ENCODE data around the gene KREMEN1.

Gene KREMEN1

DNA sequence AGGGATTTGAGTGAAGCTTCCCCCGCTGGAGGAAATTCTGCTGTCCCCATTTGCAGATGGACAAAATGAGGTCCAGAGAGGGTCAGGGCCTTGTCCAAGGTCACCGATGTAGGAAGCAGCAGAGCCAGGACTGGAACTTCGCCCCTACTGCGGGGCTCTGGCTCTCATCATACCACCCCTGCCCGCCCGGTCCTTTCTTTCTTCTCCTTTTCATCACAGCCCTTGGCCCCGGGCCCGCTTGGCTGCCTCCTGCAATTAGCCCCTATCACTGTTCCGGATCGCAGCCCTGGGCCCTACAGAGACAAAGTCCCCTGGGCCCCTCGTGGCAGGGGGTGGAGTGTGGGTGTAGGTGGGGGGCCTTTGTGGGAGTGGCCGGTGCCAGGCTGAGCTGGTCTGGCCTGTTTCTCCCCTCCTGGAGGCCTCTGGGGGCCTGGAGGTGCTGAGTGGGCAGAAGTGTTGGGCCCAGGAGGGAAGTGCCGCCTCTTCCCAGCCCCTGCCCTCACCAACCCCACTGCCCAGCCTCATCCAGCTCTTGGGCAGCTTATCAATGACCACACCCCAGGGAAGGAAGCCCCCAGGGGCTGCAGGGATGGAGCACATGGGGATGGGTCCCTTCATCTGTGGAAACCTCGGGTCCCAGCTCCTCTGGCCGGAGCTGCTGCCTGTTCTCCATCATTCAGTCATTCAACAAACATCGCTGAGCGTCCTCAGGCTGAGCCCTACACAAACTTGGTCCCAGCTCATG is 136.2 kb downstream of the KREMEN1 start:
- no peak for DNase-seq

DNA sequence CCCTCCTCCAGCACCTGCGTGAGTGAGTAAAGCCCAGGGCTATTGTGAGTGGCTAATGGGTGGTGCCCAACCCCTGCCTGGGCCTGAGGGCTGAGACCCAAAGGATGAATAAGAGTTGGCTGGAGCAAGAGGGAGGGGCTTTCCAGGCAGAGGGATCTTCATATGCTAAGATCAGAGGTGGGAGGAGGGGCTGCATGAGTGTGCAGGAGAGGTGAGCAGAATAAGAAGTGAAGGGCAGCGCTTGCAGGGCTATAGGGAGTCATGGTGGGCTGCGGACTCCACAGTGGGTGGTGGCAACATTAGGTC is 136.7 kb downstream of the KREMEN1 start:
- DNase-seq: no peak

DNA sequence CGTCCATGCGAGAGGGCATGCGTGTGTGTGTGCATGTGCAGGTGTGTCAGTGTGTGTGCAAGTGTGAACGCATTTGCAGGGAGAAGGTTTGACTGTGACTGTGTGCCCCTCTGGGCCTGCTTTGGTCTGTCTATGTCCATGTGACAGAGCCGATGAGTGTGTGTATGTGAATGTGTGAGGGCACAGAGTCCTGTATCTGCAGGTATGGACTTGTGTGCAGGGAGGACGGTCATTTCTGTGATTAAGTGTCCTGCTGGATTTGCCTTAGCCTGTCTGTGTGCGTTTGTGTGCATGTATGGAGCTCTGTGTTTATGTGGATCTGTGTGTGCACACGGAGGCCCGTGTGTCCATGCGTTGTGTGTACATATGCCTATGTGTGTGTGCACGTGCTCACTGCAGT is 138.2 kb downstream of the KREMEN1 start:
- no peak for DNase-seq

DNA sequence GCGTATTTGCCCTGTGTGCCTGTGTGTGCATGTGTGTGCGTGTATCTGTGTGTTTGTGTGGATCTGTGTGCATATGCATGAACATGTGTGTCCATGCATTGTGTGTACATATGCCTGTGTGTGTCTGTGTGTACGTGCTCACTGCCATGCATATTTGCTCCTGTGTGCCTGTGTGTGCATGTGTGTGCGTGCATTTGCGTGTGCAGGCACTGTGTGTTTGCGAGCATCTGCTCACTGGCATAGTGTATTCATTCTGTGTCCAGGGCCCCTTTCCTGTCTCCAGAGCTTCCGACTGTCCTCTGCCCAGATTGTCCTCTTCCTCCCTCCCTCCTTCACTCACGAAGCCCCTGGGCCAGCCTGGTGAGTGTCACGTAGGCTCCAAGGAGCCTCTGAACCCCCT is 138.6 kb downstream of the KREMEN1 start:
- no peak for DNase-seq

DNA sequence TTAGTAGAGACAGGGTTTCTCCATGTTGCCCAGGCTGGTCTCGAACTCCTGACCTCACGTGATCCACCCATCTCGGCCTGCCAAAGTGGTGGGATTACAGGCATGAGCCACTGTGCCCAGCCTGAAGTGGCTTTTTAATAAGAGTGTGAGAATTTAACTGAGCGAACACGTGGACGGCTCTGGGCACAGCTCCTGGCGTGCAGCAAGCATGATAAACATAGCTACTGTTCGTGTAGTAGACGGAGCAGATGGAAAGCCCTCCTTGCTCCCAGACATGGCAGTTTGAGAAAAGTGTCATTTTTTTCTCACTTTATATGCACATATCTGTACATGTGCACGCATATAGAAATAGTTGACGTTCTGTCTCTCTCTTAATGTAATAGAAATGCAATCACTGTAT is 139.9 kb downstream of the KREMEN1 start:
- no peak for DNase-seq

DNA sequence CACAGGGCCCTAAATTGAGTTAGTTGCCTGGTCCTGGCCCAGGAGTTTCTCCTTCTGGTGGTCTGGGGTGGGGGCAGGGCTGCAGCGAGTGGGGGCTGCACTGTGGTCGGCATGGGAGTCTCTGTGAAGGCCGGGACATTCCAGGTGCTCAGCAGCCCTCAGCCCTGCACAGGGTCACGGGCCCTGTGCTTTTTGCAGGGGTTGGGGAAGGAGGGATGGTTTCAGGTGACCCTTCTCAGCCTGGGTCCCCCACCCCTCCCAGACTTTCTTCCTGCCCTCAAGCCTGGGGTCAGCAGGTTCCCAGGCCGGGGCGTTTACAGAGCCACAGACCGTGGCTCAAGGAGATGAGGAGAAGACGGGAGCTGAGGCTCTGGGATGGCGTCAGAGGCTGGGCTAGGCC is 140.7 kb downstream of the KREMEN1 start:
- DNase-seq: no peak

DNA sequence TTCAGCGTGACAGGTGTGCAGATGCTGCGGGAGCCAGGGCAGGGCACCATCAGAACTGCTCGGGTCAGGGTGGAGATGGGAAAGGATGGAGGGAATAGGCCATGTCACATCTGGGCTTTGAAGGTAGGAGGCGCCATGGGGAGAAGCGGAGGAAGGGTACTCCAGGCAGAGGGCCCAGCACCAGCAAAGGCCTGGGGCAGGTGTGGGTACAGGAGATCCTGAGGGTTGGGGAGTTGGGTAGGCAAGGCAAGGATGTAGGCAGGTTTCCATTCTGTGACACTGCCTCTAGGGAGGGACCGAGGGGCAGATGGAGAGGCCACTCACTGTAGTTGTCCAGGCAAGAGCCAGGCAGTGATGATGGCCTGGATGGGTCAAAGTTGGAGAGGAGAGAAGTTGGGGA is 141.4 kb downstream of the KREMEN1 start:
- DNase-seq: no peak

DNA sequence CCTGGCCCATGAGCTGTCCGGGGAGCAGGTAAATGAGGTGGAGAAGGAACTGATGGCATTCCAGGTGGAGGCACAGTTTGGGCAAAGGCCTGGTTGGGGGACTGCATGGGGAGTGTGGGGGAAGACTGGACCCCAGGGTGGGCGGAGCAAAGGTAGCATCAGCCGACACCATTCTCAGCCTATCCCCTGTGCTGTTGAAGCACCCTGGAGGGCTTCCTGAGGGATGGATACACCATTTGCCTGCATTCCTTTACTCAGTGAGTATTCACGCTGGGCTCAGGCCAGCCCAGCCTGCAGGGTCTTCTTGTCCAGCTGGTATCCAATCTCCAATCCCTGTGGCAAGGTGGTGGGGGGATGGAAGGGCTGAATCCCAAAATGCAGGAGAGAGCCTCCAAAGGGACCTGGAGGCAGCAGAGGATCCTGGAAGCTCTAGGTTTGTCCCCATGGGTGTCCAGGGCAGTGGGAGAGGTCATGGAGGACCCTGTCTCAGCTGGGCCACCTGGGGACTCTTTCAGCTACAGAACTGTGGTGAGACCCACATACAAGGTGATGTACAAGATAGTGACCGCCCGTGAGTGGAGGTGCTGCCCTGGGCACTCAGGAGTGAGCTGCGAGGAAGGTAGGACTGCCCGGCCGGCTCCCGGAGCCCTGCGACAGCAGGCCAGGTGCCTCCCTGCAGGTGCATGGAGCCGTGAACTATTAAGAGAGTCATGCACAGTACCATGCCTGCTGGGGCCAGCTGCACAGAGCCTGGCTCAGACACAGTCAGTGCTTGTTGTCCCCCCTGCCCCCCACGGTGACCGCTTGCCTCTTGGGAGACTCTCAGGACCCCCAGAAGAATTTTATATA is 142.4 kb downstream of the KREMEN1 start:
- DNase-seq: no peak

DNA sequence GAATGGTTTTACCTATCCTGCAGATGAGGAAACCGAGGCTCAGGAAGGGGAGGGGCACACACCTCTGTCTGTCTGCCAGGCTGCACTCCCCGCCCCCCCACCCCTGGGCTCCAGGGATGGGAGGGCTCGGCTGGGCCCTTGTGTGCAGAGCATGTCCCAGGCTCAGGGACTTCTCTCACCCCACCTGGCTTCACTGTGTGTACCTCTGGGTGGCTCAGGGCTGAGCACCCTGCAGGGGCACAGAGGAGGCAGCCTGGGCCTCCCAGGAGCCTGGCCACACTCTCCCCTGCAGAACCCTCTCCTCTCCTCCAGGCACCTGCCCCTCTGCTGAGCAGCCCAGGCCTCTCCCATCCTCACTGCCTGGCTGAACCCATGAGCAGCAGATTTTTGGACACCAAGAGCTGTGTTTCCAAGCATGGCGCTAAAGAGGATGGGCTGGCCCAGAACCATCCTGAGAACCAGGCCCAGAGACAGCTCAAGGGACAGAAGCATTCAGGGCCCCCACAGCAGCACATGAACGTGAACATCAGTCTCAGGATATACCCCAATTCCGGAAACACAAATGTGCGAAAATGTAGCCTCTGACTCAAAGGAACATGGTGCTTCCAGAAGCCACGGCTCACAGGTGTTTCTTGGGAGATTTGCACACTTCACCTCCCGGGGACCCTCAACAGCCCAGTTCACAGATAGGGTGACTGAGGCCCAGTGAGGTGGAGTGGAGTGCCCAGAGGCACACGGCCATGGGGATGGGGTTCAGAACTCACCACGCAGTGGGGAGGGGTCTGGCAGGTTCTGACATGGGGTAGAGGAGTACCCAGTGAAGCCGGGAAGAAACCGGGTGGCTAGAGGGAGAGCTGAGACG is 143.4 kb downstream of the KREMEN1 start:
- DNase-seq: no peak

DNA sequence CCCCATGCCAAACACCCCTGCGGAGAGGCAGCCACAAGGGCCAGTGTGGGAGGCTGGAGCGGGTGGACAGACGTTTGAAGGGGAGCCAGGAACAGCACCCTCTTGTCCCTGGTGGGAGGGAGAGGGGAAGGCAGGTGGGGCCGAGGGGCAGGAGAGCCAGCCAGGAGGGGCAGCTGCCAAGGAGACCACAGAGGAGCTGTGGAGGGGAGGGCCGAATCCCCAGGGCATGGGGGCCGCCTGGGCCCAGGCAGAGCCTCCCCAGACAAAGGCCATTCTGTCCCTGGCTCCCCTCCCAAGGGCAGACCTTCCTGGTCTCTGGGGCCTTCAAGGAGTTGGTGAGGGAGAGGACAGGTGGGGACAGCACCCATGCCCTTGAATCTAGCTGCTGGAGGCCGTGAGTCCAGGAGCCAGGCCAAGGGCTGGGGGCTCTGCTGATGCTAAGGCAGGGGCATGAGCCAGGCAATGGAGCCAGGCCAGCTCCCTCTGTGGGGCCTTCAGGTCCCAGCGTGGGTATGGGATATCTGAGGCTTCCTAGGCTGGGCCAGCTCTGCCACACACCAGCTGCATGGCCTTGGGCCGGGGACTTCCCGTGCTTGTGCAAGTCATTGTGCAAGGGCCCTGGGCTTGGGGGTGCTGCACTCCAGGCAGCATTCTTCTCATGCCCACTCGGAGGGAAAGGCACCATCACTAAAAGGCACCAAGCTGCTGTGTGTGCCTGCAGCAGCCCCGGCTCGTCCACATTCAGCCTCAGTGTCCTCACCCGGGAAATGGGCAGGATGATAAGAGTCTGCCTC is 144.2 kb downstream of the KREMEN1 start:
- peak; percentile 17 for DNase-seq

Data from fibroblast of skin of abdomen (primary cell).